ENCODE results near the gene DPH7.

Gene DPH7

GRCh38 chr9:137590469-137591383 lies 12.0 kb upstream of the DPH7 start, which contains the start of gene ZMYND19:
TSS of gene ZMYND19 (minus strand) at chr9:137590512. CDS start at chr9:137590263, 249 bp downstream.
- Histone ChIP-seq H3K36me3 (ENCODE audit: control insufficient read depth, insufficient read depth, low read length) (peaks cover 24% of the 10 kb centered on the region), H3K9me3 (ENCODE audit: control insufficient read depth, low read length) (no peaks in the 10 kb centered on the region), H3K4me1 (ENCODE audit: control insufficient read depth, insufficient read depth, low read length, poor library complexity, severe bottlenecking) (peaks cover 12% of the 10 kb centered on the region), H3K27ac (ENCODE audit: insufficient read depth, low read length, poor library complexity, severe bottlenecking) (peak within 1 kb of the TSS; percentile 45), H3K4me3 (ENCODE audit: insufficient read depth, low read depth, low read length, poor library complexity, severe bottlenecking) (peak within 1 kb of the TSS; percentile 76), H3K27me3 (replicated peaks; ENCODE audit: control insufficient read depth, insufficient read depth, low read length, poor library complexity, severe bottlenecking) (no peaks in the 10 kb centered on the region)
- DNase-seq: peak; percentile 79 to 87 (median 83)

GRCh38 chr9:137590123-137590468 lies 11.4 kb upstream of the DPH7 start:
- no peak for DNase-seq
- H3K4me3 ChIP-seq (ENCODE audit: insufficient read depth, low read depth, low read length, poor library complexity, severe bottlenecking): peak overlapping the region; percentile 51
- H3K4me1 ChIP-seq (ENCODE audit: control insufficient read depth, insufficient read depth, low read length, poor library complexity, severe bottlenecking): peaks cover 12% of the 10 kb centered on the region
- H3K36me3 ChIP-seq (ENCODE audit: control insufficient read depth, insufficient read depth, low read length): peaks cover 24% of the 10 kb centered on the region
- H3K27ac ChIP-seq (ENCODE audit: insufficient read depth, low read length, poor library complexity, severe bottlenecking): no peak overlapping the region
- H3K9me3 ChIP-seq (ENCODE audit: control insufficient read depth, low read length): no peaks in the 10 kb centered on the region
- H3K27me3 ChIP-seq (replicated peaks; ENCODE audit: control insufficient read depth, insufficient read depth, low read length, poor library complexity, severe bottlenecking): no peaks in the 10 kb centered on the region

- H3K9me3 ChIP-seq (ENCODE audit: control insufficient read depth, low read length): no peaks in the 10 kb centered on the region
- peaks cover 24% of the 10 kb centered on the region for H3K36me3 ChIP-seq (ENCODE audit: control insufficient read depth, insufficient read depth, low read length)
- H3K27me3 ChIP-seq (replicated peaks; ENCODE audit: control insufficient read depth, insufficient read depth, low read length, poor library complexity, severe bottlenecking): no peaks in the 10 kb centered on the region
- DNase-seq: no peak
- peak overlapping the region; percentile 51 for H3K4me3 ChIP-seq (ENCODE audit: insufficient read depth, low read depth, low read length, poor library complexity, severe bottlenecking)
- H3K4me1 ChIP-seq (ENCODE audit: control insufficient read depth, insufficient read depth, low read length, poor library complexity, severe bottlenecking): peaks cover 12% of the 10 kb centered on the region
- no peak overlapping the region for H3K27ac ChIP-seq (ENCODE audit: insufficient read depth, low read length, poor library complexity, severe bottlenecking)
These were observed 10.9 kb upstream of the DPH7 start for GRCh38 chr9:137589441-137590122.

GRCh38 chr9:137588891-137589290 lies 10.2 kb upstream of the DPH7 start:
- H3K36me3 ChIP-seq (ENCODE audit: control insufficient read depth, insufficient read depth, low read length): peaks cover 28% of the 10 kb centered on the region
- peaks cover 12% of the 10 kb centered on the region for H3K4me1 ChIP-seq (ENCODE audit: control insufficient read depth, insufficient read depth, low read length, poor library complexity, severe bottlenecking)
- H3K27me3 ChIP-seq (replicated peaks; ENCODE audit: control insufficient read depth, insufficient read depth, low read length, poor library complexity, severe bottlenecking): no peaks in the 10 kb centered on the region
- H3K9me3 ChIP-seq (ENCODE audit: control insufficient read depth, low read length): no peaks in the 10 kb centered on the region
- DNase-seq: no peak
- H3K27ac ChIP-seq (ENCODE audit: insufficient read depth, low read length, poor library complexity, severe bottlenecking): no peak overlapping the region
- H3K4me3 ChIP-seq (ENCODE audit: insufficient read depth, low read depth, low read length, poor library complexity, severe bottlenecking): peak overlapping the region; percentile 51

- H3K9me3 ChIP-seq (ENCODE audit: control insufficient read depth, low read length): no peaks in the 10 kb centered on the region
- no peak overlapping the region for H3K27ac ChIP-seq (ENCODE audit: insufficient read depth, low read length, poor library complexity, severe bottlenecking)
- no peak overlapping the region for H3K4me3 ChIP-seq (ENCODE audit: insufficient read depth, low read depth, low read length, poor library complexity, severe bottlenecking)
- H3K36me3 ChIP-seq (ENCODE audit: control insufficient read depth, insufficient read depth, low read length): peaks cover 28% of the 10 kb centered on the region
- H3K4me1 ChIP-seq (ENCODE audit: control insufficient read depth, insufficient read depth, low read length, poor library complexity, severe bottlenecking): peaks cover 12% of the 10 kb centered on the region
- H3K27me3 ChIP-seq (replicated peaks; ENCODE audit: control insufficient read depth, insufficient read depth, low read length, poor library complexity, severe bottlenecking): no peaks in the 10 kb centered on the region
- no peak for DNase-seq
These were observed 9.6 kb upstream of the DPH7 start for GRCh38 chr9:137588311-137588710.

GRCh38 chr9:137586854-137587253 lies 8.1 kb upstream of the DPH7 start:
- Histone ChIP-seq H3K4me3 (ENCODE audit: insufficient read depth, low read depth, low read length, poor library complexity, severe bottlenecking) (no peak overlapping the region), H3K4me1 (ENCODE audit: control insufficient read depth, insufficient read depth, low read length, poor library complexity, severe bottlenecking) (peaks cover 12% of the 10 kb centered on the region), H3K36me3 (ENCODE audit: control insufficient read depth, insufficient read depth, low read length) (peaks cover 37% of the 10 kb centered on the region), H3K27me3 (replicated peaks; ENCODE audit: control insufficient read depth, insufficient read depth, low read length, poor library complexity, severe bottlenecking) (no peaks in the 10 kb centered on the region), H3K9me3 (ENCODE audit: control insufficient read depth, low read length) (no peaks in the 10 kb centered on the region), H3K27ac (ENCODE audit: insufficient read depth, low read length, poor library complexity, severe bottlenecking) (no peak overlapping the region)
- DNase-seq: no peak

GRCh38 chr9:137583957-137584356 lies 5.2 kb upstream of the DPH7 start:
- no peak for DNase-seq
- Histone ChIP-seq H3K9me3 (ENCODE audit: control insufficient read depth, low read length) (no peaks in the 10 kb centered on the region), H3K4me1 (ENCODE audit: control insufficient read depth, insufficient read depth, low read length, poor library complexity, severe bottlenecking) (peaks cover 4% of the 10 kb centered on the region), H3K36me3 (ENCODE audit: control insufficient read depth, insufficient read depth, low read length) (peaks cover 37% of the 10 kb centered on the region), H3K27me3 (replicated peaks; ENCODE audit: control insufficient read depth, insufficient read depth, low read length, poor library complexity, severe bottlenecking) (no peaks in the 10 kb centered on the region), H3K4me3 (ENCODE audit: insufficient read depth, low read depth, low read length, poor library complexity, severe bottlenecking) (no peak overlapping the region), H3K27ac (ENCODE audit: insufficient read depth, low read length, poor library complexity, severe bottlenecking) (no peak overlapping the region)

GRCh38 chr9:137583347-137583746 lies 4.6 kb upstream of the DPH7 start:
- Histone ChIP-seq H3K4me1 (ENCODE audit: control insufficient read depth, insufficient read depth, low read length, poor library complexity, severe bottlenecking) (peaks cover 5% of the 10 kb centered on the region), H3K36me3 (ENCODE audit: control insufficient read depth, insufficient read depth, low read length) (peaks cover 37% of the 10 kb centered on the region)
- DNase-seq: no peak

GRCh38 chr9:137582286-137582860 lies 3.6 kb upstream of the DPH7 start:
- no peak overlapping the region for H3K27ac ChIP-seq (ENCODE audit: insufficient read depth, low read length, poor library complexity, severe bottlenecking)
- no peak for DNase-seq
- H3K36me3 ChIP-seq (ENCODE audit: control insufficient read depth, insufficient read depth, low read length): peaks cover 29% of the 10 kb centered on the region
- peaks cover 12% of the 10 kb centered on the region for H3K4me1 ChIP-seq (ENCODE audit: control insufficient read depth, insufficient read depth, low read length, poor library complexity, severe bottlenecking)
- no peak overlapping the region for H3K4me3 ChIP-seq (ENCODE audit: insufficient read depth, low read depth, low read length, poor library complexity, severe bottlenecking)
- H3K27me3 ChIP-seq (replicated peaks; ENCODE audit: control insufficient read depth, insufficient read depth, low read length, poor library complexity, severe bottlenecking): no peaks in the 10 kb centered on the region
- no peaks in the 10 kb centered on the region for H3K9me3 ChIP-seq (ENCODE audit: control insufficient read depth, low read length)

More at GRCh38 chr9:137583347-137583746, 4.6 kb upstream of the DPH7 start:
- H3K27ac ChIP-seq (ENCODE audit: insufficient read depth, low read length, poor library complexity, severe bottlenecking): no peak overlapping the region
- H3K27me3 ChIP-seq (replicated peaks; ENCODE audit: control insufficient read depth, insufficient read depth, low read length, poor library complexity, severe bottlenecking): no peaks in the 10 kb centered on the region
- H3K9me3 ChIP-seq (ENCODE audit: control insufficient read depth, low read length): no peaks in the 10 kb centered on the region
- H3K4me3 ChIP-seq (ENCODE audit: insufficient read depth, low read depth, low read length, poor library complexity, severe bottlenecking): no peak overlapping the region
